HepG2 (cell line): Measurements from ENCODE around the gene TTC23. TPM values are rescaled to one million over a fixed set of nuclear protein-coding genes. Genes with fewer than 3 reads are reported as not detected.

ENCODE experiments used
- ATRX ChIP-seq: sonication (generic); formaldehyde crosslinking; IDR thresholded peaks from 2 replicates; pipeline ENCODE4 v1.4.0; 2020; ENCODE audit warnings: missing genetic modification reagents, borderline replicate concordance
- BHLHE40 ChIP-seq: IDR thresholded peaks from 2 replicates; pipeline ENCODE4 v1.6.1; 2011; ENCODE audit warnings: low read length, improper control_type of control experiment
- ELF1 ChIP-seq: sonication (generic); formaldehyde crosslinking; IDR thresholded peaks from 2 replicates; pipeline ENCODE4 v1.4.0; 2020; ENCODE audit warnings: missing genetic modification reagents
- GATAD1 ChIP-seq: IDR thresholded peaks from 2 replicates; pipeline ENCODE4 v1.6.1; 2016; ENCODE audit warnings: missing genetic modification reagents, missing compliant biosample characterization
- HNF4G ChIP-seq, 2 experiments: sonication (generic) in 1 of 2; formaldehyde crosslinking in 1 of 2; IDR thresholded peaks; 2 replicates each; pipeline versions ENCODE4 v1.4.0 to v1.6.1; 2011 to 2020; ENCODE audit warnings: borderline replicate concordance in 2 of 2, low read depth in 2 of 2, mild to moderate bottlenecking in 2 of 2, low read length in 1 of 2, missing genetic modification reagents in 1 of 2, moderate library complexity in 1 of 2
- ZBED4 ChIP-seq: sonication (generic); formaldehyde crosslinking; IDR thresholded peaks from 2 replicates; pipeline ENCODE4 v1.4.0; 2020; ENCODE audit warnings: missing genetic modification reagents, borderline replicate concordance
- ZBTB4 ChIP-seq: sonication (generic); formaldehyde crosslinking; IDR thresholded peaks from 2 replicates; pipeline ENCODE4 v1.4.0; 2020; ENCODE audit warnings: missing genetic modification reagents, mild to moderate bottlenecking, borderline replicate concordance
- ZFP36L1 ChIP-seq: sonication (generic); formaldehyde crosslinking; IDR thresholded peaks from 2 replicates; pipeline ENCODE4 v1.8.0; 2022; ENCODE audit warnings: mild to moderate bottlenecking, missing genetic modification reagents, moderate library complexity
- ZNF260 ChIP-seq: sonication (generic); formaldehyde crosslinking; IDR thresholded peaks from 2 replicates; pipeline ENCODE4 v1.4.0; 2020; ENCODE audit warnings: missing genetic modification reagents, low read depth, mild to moderate bottlenecking, borderline replicate concordance
- ZNF441 ChIP-seq: sonication (generic); formaldehyde crosslinking; IDR thresholded peaks from 2 replicates; pipeline ENCODE4 v1.7.0; 2021; ENCODE audit warnings: missing genetic modification reagents, borderline replicate concordance
- ZNF552 ChIP-seq: sonication (generic); formaldehyde crosslinking; IDR thresholded peaks from 2 replicates; pipeline ENCODE4 v1.9.0; 2022; ENCODE audit warnings: missing genetic modification reagents, mild to moderate bottlenecking, borderline replicate concordance
- ZNF556 ChIP-seq: sonication (generic); formaldehyde crosslinking; IDR thresholded peaks from 2 replicates; pipeline ENCODE4 v1.4.0; 2020; ENCODE audit warnings: mild to moderate bottlenecking, missing genetic modification reagents, borderline replicate concordance
- ZNF687 ChIP-seq: sonication (generic); formaldehyde crosslinking; IDR thresholded peaks from 2 replicates; pipeline ENCODE4 v1.5.1; 2020; ENCODE audit warnings: mild to moderate bottlenecking, missing genetic modification reagents, moderate library complexity
- polyA plus RNA-seq, 8 experiments: library from polyadenylated mRNA; depleted of rRNA in 3 of 8; stranded (reverse) in 7 of 8; unstranded in 1 of 8; fragments of >200 nt; fragmentation: Illumina TruSeq in 4 of 8; extraction: Trizol in 4 of 8; gene quantifications; 2 replicates each; pipeline versions ENCODE4 v1.2.1 to v1.2.3, GENCODE V29; 2011 to 2016; ENCODE audit warnings: low read depth in 4 of 8, missing spikeins in 1 of 8, mixed read lengths in 1 of 8; ENCODE audit not compliant: insufficient read depth in 1 of 8
- total RNA-seq, 5 experiments: library from RNA; depleted of rRNA; stranded (reverse); fragments of >200 nt; fragmentation: Illumina TruSeq; extraction: Trizol; gene quantifications; 2 replicates each; pipeline ENCODE4 v1.2.3, GENCODE V29; 2016; ENCODE audit warnings: low read depth in 1 of 5

TTC23 gene
- total and polyA plus RNA-seq, 2 of the 13 experiments (the other 11 are each of a cell fraction or from before 2014, with no cell fraction given), result 1.6 to 11.7 TPM

DNA sequence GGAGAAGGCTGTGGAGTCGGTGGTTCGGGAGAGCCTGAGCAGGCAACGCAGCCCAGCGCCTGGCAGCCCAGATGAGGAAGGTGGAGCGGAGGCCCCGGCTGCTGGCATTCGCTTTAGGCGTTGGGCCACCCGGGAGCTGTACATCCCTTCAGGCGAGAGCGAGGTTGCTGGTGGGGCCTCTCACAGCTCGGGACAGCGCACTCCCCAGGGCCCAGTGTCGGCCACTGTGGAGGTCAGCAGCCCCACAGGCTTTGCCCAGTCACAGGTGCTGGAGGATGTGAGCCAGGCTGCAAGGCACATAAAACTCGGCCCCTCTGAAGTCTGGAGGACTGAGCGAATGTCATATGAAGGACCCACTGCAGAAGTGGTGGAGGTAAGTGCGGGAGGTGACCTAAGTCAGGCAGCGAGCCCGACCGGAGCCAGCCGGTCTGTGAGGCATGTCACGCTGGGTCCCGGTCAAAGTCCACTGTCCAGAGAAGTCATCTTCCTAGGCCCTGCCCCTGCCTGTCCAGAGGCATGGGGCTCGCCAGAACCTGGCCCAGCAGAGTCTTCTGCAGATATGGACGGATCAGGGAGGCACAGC, 117.8 kb downstream of the TTC23 start (continued):
- no peak for TF ChIP-seq ZNF260 (CRISPR knock-in tag)
- TF ChIP-seq BHLHE40, result peak; percentile 29; the same call in 1 of the 2 replicates
- 0 out of 2 replicates have a peak, but pooled peaks have one; percentile 34 for TF ChIP-seq ZFP36L1 (CRISPR knock-in tag)
- no peak; the same call in 1 of the 2 replicates for TF ChIP-seq GATAD1 (CRISPR knock-in tag)
- TF ChIP-seq ZNF441 (CRISPR knock-in tag), result peak; percentile 82
- peak; percentile 82 for TF ChIP-seq HNF4G (IDR thresholded peaks at IDR 0.05; ENCODE audit: borderline replicate concordance, low read depth, low read length)
- TF ChIP-seq HNF4G (CRISPR knock-in tag; IDR thresholded peaks at IDR 0.05; ENCODE audit: borderline replicate concordance, low read depth), result peak; percentile 93
- TF ChIP-seq ELF1 (CRISPR knock-in tag), result 0 out of 2 replicates have a peak, but pooled peaks have one; percentile 13
- no peak for TF ChIP-seq ZNF556 (CRISPR knock-in tag)
- TF ChIP-seq ZNF687 (CRISPR knock-in tag), result peak; percentile 94
- peak; percentile 80; the same call in 1 of the 2 replicates for TF ChIP-seq ZBED4 (CRISPR knock-in tag)
- no peak for TF ChIP-seq ATRX (CRISPR knock-in tag)
- TF ChIP-seq ZNF552 (CRISPR knock-in tag), result no peak
- TF ChIP-seq ZBTB4, result peak; percentile 63; the same call in 1 of the 2 replicates
